GM23338 (cell line): Measurements from ENCODE around the gene TNFSF12. TPM values are rescaled to one million over a fixed set of nuclear protein-coding genes. Genes with fewer than 3 reads are reported as not detected.

Source experiments
- ATAC-seq: fragments of 200-7000 bp; cut with Tn5 transposase; 3 replicates; pipeline ENCODE4 v1.9.1; 2020
- DNase-seq: peaks from one replicate; pipeline ENCODE4 v3.0.0-alpha.2; 2015; ENCODE audit warnings: low spot score
- H2AFZ ChIP-seq: fragments of 200-600 bp; sonication (generic); 2 replicates; pipeline ENCODE4 v1.8.0; 2016; ENCODE audit warnings: antibody characterized with exemption, mild to moderate bottlenecking, moderate library complexity
- H3F3A ChIP-seq: fragments of 200-600 bp; sonication (generic); replicated peaks from 2 replicates; pipeline ENCODE4 v1.8.0; 2017; ENCODE audit warnings: antibody characterized with exemption, mixed run types, low read depth
- H3K27ac ChIP-seq: fragments of 200-600 bp; sonication (generic); 2 replicates; pipeline ENCODE4 v1.6.1; 2016; ENCODE audit warnings: low read depth
- H3K27me3 ChIP-seq: fragments of 200-600 bp; sonication (generic); 2 replicates; pipeline ENCODE4 v1.8.0; 2016; ENCODE audit warnings: mild to moderate bottlenecking, mixed run types, moderate library complexity; ENCODE audit not compliant: insufficient read depth
- H3K36me3 ChIP-seq: fragments of 200-600 bp; sonication (generic); 2 replicates; pipeline ENCODE4 v1.8.0; 2016; ENCODE audit warnings: mild to moderate bottlenecking; ENCODE audit not compliant: insufficient read depth
- H3K4me1 ChIP-seq: fragments of 200-600 bp; sonication (generic); 2 replicates; pipeline ENCODE4 v1.8.0; 2016; ENCODE audit warnings: mild to moderate bottlenecking, moderate library complexity; ENCODE audit not compliant: insufficient read depth
- H3K4me2 ChIP-seq: fragments of 200-600 bp; sonication (generic); 2 replicates; pipeline ENCODE4 v1.7.1; 2017; ENCODE audit warnings: mixed run types
- H3K4me3 ChIP-seq: fragments of 200-600 bp; sonication (generic); 2 replicates; pipeline ENCODE4 v1.6.1; 2016; ENCODE audit warnings: mixed run types
- H3K79me2 ChIP-seq: fragments of 200-600 bp; sonication (generic); replicated peaks from 2 replicates; pipeline ENCODE4 v1.8.0; 2017; ENCODE audit warnings: mild to moderate bottlenecking; ENCODE audit not compliant: insufficient read depth
- H3K9me2 ChIP-seq: fragments of 200-600 bp; sonication (generic); 2 replicates; pipeline ENCODE4 v1.8.0; 2017; ENCODE audit not compliant: insufficient read depth
- H4K20me1 ChIP-seq: fragments of 200-600 bp; sonication (generic); replicated peaks from 2 replicates; pipeline ENCODE4 v1.8.0; 2017; ENCODE audit warnings: mild to moderate bottlenecking; ENCODE audit not compliant: insufficient read depth
- H3K27ac Mint-ChIP-seq: 2 replicates; pipeline ENCODE4 v1.8.0; 2020; ENCODE audit warnings: inconsistent platforms, mild to moderate bottlenecking, moderate library complexity, mixed read lengths
- H3K27me3 Mint-ChIP-seq: 3 replicates; pipeline ENCODE4 v1.8.0; 2022; ENCODE audit warnings: low read depth, mild to moderate bottlenecking, moderate library complexity, mixed read lengths, inconsistent platforms; ENCODE audit not compliant: insufficient read depth, poor library complexity
- H3K36me3 Mint-ChIP-seq: 3 replicates; pipeline ENCODE4 v1.8.0; 2021; ENCODE audit warnings: low read depth, mild to moderate bottlenecking, inconsistent platforms, moderate library complexity, mixed read lengths
- H3K4me1 Mint-ChIP-seq: 3 replicates; pipeline ENCODE4 v1.8.0; 2020; ENCODE audit warnings: mild to moderate bottlenecking, inconsistent platforms, mixed read lengths
- H3K4me3 Mint-ChIP-seq: 3 replicates; pipeline ENCODE4 v1.8.0; 2021; ENCODE audit warnings: moderate library complexity, mild to moderate bottlenecking, inconsistent platforms, mixed read lengths
- H3K9me3 Mint-ChIP-seq: 3 replicates; pipeline ENCODE4 v1.8.0; 2020; ENCODE audit warnings: moderate library complexity, mild to moderate bottlenecking, inconsistent platforms, mixed read lengths
- CREB1 ChIP-seq: fragments of 250-450 bp; sonication (Bioruptor Pico); IDR thresholded peaks from 2 replicates; pipeline ENCODE4 v1.5.0; 2020; ENCODE audit warnings: low read depth, mild to moderate bottlenecking, moderate library complexity
- ETS1 ChIP-seq: IDR thresholded peaks from 2 replicates; pipeline ENCODE4 v1.6.1; 2016; ENCODE audit warnings: antibody characterized with exemption
- EZH2 ChIP-seq: fragments of 200-600 bp; sonication (generic); IDR thresholded peaks from one replicate; pipeline ENCODE4 v1.8.0; 2017; ENCODE audit warnings: antibody characterized with exemption, mild to moderate bottlenecking, low read depth; ENCODE audit not compliant: unreplicated experiment
- JUNB ChIP-seq: IDR thresholded peaks from one replicate; pipeline ENCODE4 v1.6.1; 2016; ENCODE audit warnings: antibody characterized with exemption; ENCODE audit not compliant: unreplicated experiment
- NANOG ChIP-seq: IDR thresholded peaks from 2 replicates; pipeline ENCODE4 v1.6.1; 2016; ENCODE audit warnings: antibody characterized with exemption, borderline replicate concordance
- POLR2AphosphoS5 ChIP-seq: IDR thresholded peaks from 2 replicates; pipeline ENCODE4 v1.6.1; 2016; ENCODE audit warnings: antibody characterized with exemption, low read depth
- ZNF114 ChIP-seq: fragments of 250-450 bp; sonication (Bioruptor Pico); IDR thresholded peaks from 2 replicates; pipeline ENCODE4 v1.5.0; 2020; ENCODE audit warnings: mild to moderate bottlenecking, moderate library complexity
- ZNF462 ChIP-seq: fragments of 250-450 bp; sonication (Bioruptor Pico); IDR thresholded peaks from 2 replicates; pipeline ENCODE4 v1.5.0; 2020; ENCODE audit warnings: mild to moderate bottlenecking, moderate library complexity
- polyA plus RNA-seq: library from polyadenylated mRNA; unstranded; fragments of >200 nt; fragmentation: Nextera tagmentation; extraction: Ambion mirVana; gene quantifications from 2 replicates; pipeline ENCODE4 v1.2.1, GENCODE V29; 2016
- total RNA-seq: library from RNA; depleted of rRNA; stranded (reverse); fragments of >200 nt; shearing (Covaris generic); gene quantifications from 2 replicates; pipeline ENCODE4 v1.2.3, GENCODE V29; 2014

The TNFSF12 gene
- total and polyA plus RNA-seq, 2 experiments from 2014 or later: 3.5 to 6.0 TPM

- Mint-ChIP-seq H3K4me1 (peaks cover 59% of the 10 kb centered on the region), H3K4me3 (peak overlapping the region; percentile 90)
- no peak for DNase-seq
Observed at GRCh38 chr17:7574176-7574953, 25.5 kb downstream of the TNFSF12 start.

GRCh38 chr17:7575481-7575883 is 26.6 kb downstream of the TNFSF12 start:
- Histone ChIP-seq H4K20me1 (peaks cover 40% of the 10 kb centered on the region), H3K4me2 (peak overlapping the region; percentile 100), H3F3A (peaks cover 83% of the 10 kb centered on the region), H2AFZ (no peak overlapping the region), H3K4me1 (peaks cover 43% of the 10 kb centered on the region), H3K4me3 (peak overlapping the region; percentile 100), H3K27ac (peak overlapping the region; percentile 97), H3K79me2 (peaks cover 56% of the 10 kb centered on the region), H3K9me2 (no peaks in the 10 kb centered on the region), H3K27me3 (no peaks in the 10 kb centered on the region), H3K36me3 (peaks cover 46% of the 10 kb centered on the region)
- Mint-ChIP-seq H3K36me3 (peaks cover 90% of the 10 kb centered on the region), H3K27me3 (peaks cover 56% of the 10 kb centered on the region), H3K27ac (peak overlapping the region; percentile 86), H3K4me1 (peaks cover 64% of the 10 kb centered on the region), H3K4me3 (peak overlapping the region; percentile 90), H3K9me3 (peaks cover 16% of the 10 kb centered on the region; the same call in 2 of the 3 replicates)
- no peak for ATAC-seq
- no peak for DNase-seq
- TF ChIP-seq EZH2 (no peak), ZNF114 (CRISPR knock-in tag) (no peak)

More at GRCh38 chr17:7574176-7574953, 25.5 kb downstream of the TNFSF12 start:
- peak overlapping the region; percentile 100 for H3K4me3 ChIP-seq
- H3K27me3 ChIP-seq: no peaks in the 10 kb centered on the region
- Mint-ChIP-seq H3K36me3 (peaks cover 95% of the 10 kb centered on the region), H3K27ac (peak overlapping the region; percentile 92), H3K9me3 (peaks cover 11% of the 10 kb centered on the region; the same call in 2 of the 3 replicates), H3K27me3 (peaks cover 46% of the 10 kb centered on the region)
- H3K4me2 ChIP-seq: peak overlapping the region; percentile 100
- H2AFZ ChIP-seq: no peak overlapping the region
- H3F3A ChIP-seq: peaks cover 78% of the 10 kb centered on the region
- TF ChIP-seq ETS1: no peak
- TF ChIP-seq POLR2AphosphoS5: no peak; the same call in 1 of the 2 replicates
- TF ChIP-seq JUNB: no peak
- no peak for TF ChIP-seq NANOG
- TF ChIP-seq EZH2: no peak
- H3K9me2 ChIP-seq: no peaks in the 10 kb centered on the region
- H3K36me3 ChIP-seq: peaks cover 46% of the 10 kb centered on the region
- peaks cover 59% of the 10 kb centered on the region for H3K79me2 ChIP-seq
- H4K20me1 ChIP-seq: peaks cover 40% of the 10 kb centered on the region
- peak overlapping the region; percentile 97 for H3K27ac ChIP-seq
- no peak for ATAC-seq
- H3K4me1 ChIP-seq: peaks cover 43% of the 10 kb centered on the region

GRCh38 chr17:7575959-7576358 is 27.1 kb downstream of the TNFSF12 start:
- Histone ChIP-seq H3K79me2 (peaks cover 56% of the 10 kb centered on the region), H3K4me3 (peak overlapping the region; percentile 100), H2AFZ (no peak overlapping the region), H3K4me2 (peak overlapping the region; percentile 32; the same call in 1 of the 2 replicates), H3K27ac (peak overlapping the region; percentile 97), H3F3A (peaks cover 81% of the 10 kb centered on the region), H3K4me1 (peaks cover 42% of the 10 kb centered on the region), H3K36me3 (peaks cover 46% of the 10 kb centered on the region), H3K9me2 (no peaks in the 10 kb centered on the region), H3K27me3 (no peaks in the 10 kb centered on the region), H4K20me1 (peaks cover 40% of the 10 kb centered on the region)
- peak overlapping the region; percentile 90 for H3K4me3 Mint-ChIP-seq
- H3K27ac Mint-ChIP-seq: peak overlapping the region; percentile 86; the same call in 1 of the 2 replicates
- ATAC-seq: no peak
- peaks cover 16% of the 10 kb centered on the region; the same call in 2 of the 3 replicates for H3K9me3 Mint-ChIP-seq
- H3K4me1 Mint-ChIP-seq: peaks cover 64% of the 10 kb centered on the region
- H3K27me3 Mint-ChIP-seq: peaks cover 56% of the 10 kb centered on the region
- DNase-seq: no peak
- peaks cover 90% of the 10 kb centered on the region for H3K36me3 Mint-ChIP-seq
- TF ChIP-seq CREB1 (CRISPR knock-in tag) (no peak), JUNB (no peak), ZNF462 (CRISPR knock-in tag) (no peak)
